ENCODE measurements around the gene HECW1. TPM values are rescaled to one million over a fixed set of nuclear protein-coding genes. Genes with fewer than 3 reads are reported as not detected.

HECW1 gene
- total RNA-seq, 1 experiment from 2014 or later = 1.8 TPM

- POLR2A ChIA-PET = interaction anchor here (0.5 to 1.3 kb wide), 23 partner anchors 10 to 650 kb away, joined by 3 to 28 read pairs (median 5); partner anchors contain the start of genes COA1, DBNL, MRPL32 and MRPS24
- peaks cover 10% of the 10 kb centered on the region for H3K4me1 Mint-ChIP-seq (ENCODE audit: low read depth, unreplicated experiment)
These were observed 470.3 kb downstream of the HECW1 start, which contains the start of gene STK17A for GRCh38 chr7:43582503-43583423. STK17A (plus strand) TSS chr7:43583108; CDS start chr7:43583244, 136 bp downstream.

GRCh38 chr7:43583424-43584194, 471.2 kb downstream of the HECW1 start:
- Mint-ChIP-seq H3K4me1 (ENCODE audit: low read depth, unreplicated experiment) (peaks cover 8% of the 10 kb centered on the region), H3K36me3 (ENCODE audit: insufficient read depth, unreplicated experiment) (peaks cover 18% of the 10 kb centered on the region), H3K27ac (ENCODE audit: unreplicated experiment) (peak overlapping the region; percentile 72), H3K27me3 (ENCODE audit: insufficient read depth, unreplicated experiment) (no peaks in the 10 kb centered on the region), H3K4me3 (ENCODE audit: unreplicated experiment) (peak overlapping the region; percentile 89), H3K9me3 (ENCODE audit: unreplicated experiment) (no peaks in the 10 kb centered on the region)
- intact Hi-C loops (cut with micrococcal nuclease; ENCODE audit: unreplicated experiment) = loop anchor here (1.0 to 5.0 kb wide), 5 partner anchors 10 to 359 kb away; no protein-coding TSS in a partner anchor
- H3K36me3 ChIP-seq (ENCODE audit: control insufficient read depth, insufficient read depth, low read length) = no peaks in the 10 kb centered on the region
- CTCF ChIA-PET = interaction anchor here (0.5 to 3.4 kb wide), 39 partner anchors 7 to 371 kb away, joined by 3 to 129 read pairs (median 7); partner anchors contain the start of genes BLVRA, COA1 and MRPS24
- H3K4me1 ChIP-seq = peaks cover 25% of the 10 kb centered on the region
- peak in 1 of 2 experiments; percentile 42 for TF ChIP-seq CTCF (IDR thresholded peaks at IDR 0.05; ENCODE audit: insufficient read depth in 1 of 2, low read depth in 1 of 2, low read length in 1 of 2, severe bottlenecking in 1 of 2, unreplicated experiment in 1 of 2)
- H3K4me3 ChIP-seq (ENCODE audit: low read depth, low read length) = peak overlapping the region; percentile 64
- no peaks in the 10 kb centered on the region for H3K9me3 ChIP-seq
- H3K27me3 ChIP-seq (replicated peaks; ENCODE audit: control insufficient read depth, insufficient read depth, low read length) = no peaks in the 10 kb centered on the region
- no TSS peak for BruUV-seq (replicated peaks)
- POLR2A ChIA-PET = interaction anchor here (1.2 to 1.3 kb wide), 4 partner anchors 21 to 117 kb away, joined by 5 to 28 read pairs (median 8); no protein-coding TSS in a partner anchor
- peak; percentile 66 to 73 for DNase-seq

More at GRCh38 chr7:43582503-43583423, 470.3 kb downstream of the HECW1 start, which contains the start of gene STK17A:
- peak; percentile 92 to 96 for DNase-seq
- Mint-ChIP-seq H3K27me3 (ENCODE audit: insufficient read depth, unreplicated experiment) (no peaks in the 10 kb centered on the region), H3K36me3 (ENCODE audit: insufficient read depth, unreplicated experiment) (peaks cover 18% of the 10 kb centered on the region), H3K27ac (ENCODE audit: unreplicated experiment) (peak within 1 kb of the TSS; percentile 72), H3K9me3 (ENCODE audit: unreplicated experiment) (no peaks in the 10 kb centered on the region), H3K4me3 (ENCODE audit: unreplicated experiment) (peak within 1 kb of the TSS; percentile 89)
- no peaks in the 10 kb centered on the region for H3K27me3 ChIP-seq (replicated peaks; ENCODE audit: control insufficient read depth, insufficient read depth, low read length)
- peak within 1 kb of the TSS; percentile 64 for H3K4me3 ChIP-seq (ENCODE audit: low read depth, low read length)
- no peaks in the 10 kb centered on the region for H3K9me3 ChIP-seq
- no peaks in the 10 kb centered on the region for H3K36me3 ChIP-seq (ENCODE audit: control insufficient read depth, insufficient read depth, low read length)
- CTCF ChIA-PET = interaction anchor here (0.5 to 3.4 kb wide), 56 partner anchors 8 to 372 kb away, joined by 3 to 129 read pairs (median 5); partner anchors contain the start of genes BLVRA, COA1 and MRPS24
- intact Hi-C loops (cut with micrococcal nuclease; ENCODE audit: unreplicated experiment) = loop anchor here (1.0 to 5.0 kb wide), 4 partner anchors 40 to 360 kb away; no protein-coding TSS in a partner anchor
- TF ChIP-seq CTCF (IDR thresholded peaks at IDR 0.05; ENCODE audit: insufficient read depth in 1 of 2, low read depth in 1 of 2, low read length in 1 of 2, severe bottlenecking in 1 of 2, unreplicated experiment in 1 of 2) = peak; percentile 96 to 99
- no TSS peak for BruUV-seq (replicated peaks)
- peaks cover 28% of the 10 kb centered on the region for H3K4me1 ChIP-seq
